Natural killer cell (primary cell): ENCODE measurements around the gene SHCBP1L. TPM values are rescaled to one million over a fixed set of nuclear protein-coding genes. Genes with fewer than 3 reads are reported as not detected.

Experiments
- ATAC-seq, 3 donors: fragments of 150-1000 bp in 2 of 3; fragments of 200-7000 bp in 1 of 3; cut with Tn5 transposase; 1 replicate in 1 of 3; 2 replicates in 2 of 3; pipeline ENCODE4 v1.10.0; 2021; ENCODE audit warnings: mild to moderate bottlenecking in 2 of 3, moderate library complexity in 2 of 3
- DNase-seq, 2 donors: peaks; one replicate each; pipeline versions ENCODE4 v3.0.0 to v3.0.0-alpha.2; 2013 to 2021; ENCODE audit warnings: mixed read lengths in 1 of 2
- H3K27ac ChIP-seq: one replicate; pipeline ENCODE4 v1.5.1; 2013; ENCODE audit warnings: mild to moderate bottlenecking, low read length
- H3K27me3 ChIP-seq: one replicate; pipeline ENCODE4 v1.6.1; 2013; ENCODE audit warnings: low read length; ENCODE audit not compliant: control insufficient read depth, insufficient read depth
- H3K36me3 ChIP-seq: one replicate; pipeline ENCODE4 v1.6.1; 2013; ENCODE audit warnings: low read length; ENCODE audit not compliant: control insufficient read depth, insufficient read depth
- H3K4me1 ChIP-seq: one replicate; pipeline ENCODE4 v1.6.1; 2013; ENCODE audit warnings: low read length; ENCODE audit not compliant: control insufficient read depth, insufficient read depth
- H3K4me3 ChIP-seq: one replicate; pipeline ENCODE4 v1.5.1; 2013; ENCODE audit warnings: low read length
- H3K9me3 ChIP-seq: one replicate; pipeline ENCODE4 v1.6.1; 2013; ENCODE audit warnings: low read length; ENCODE audit not compliant: control insufficient read depth, insufficient read depth
- H3K27ac Mint-ChIP-seq, 2 donors: one replicate each; pipeline ENCODE4 v1.8.0; 2022; ENCODE audit warnings: mild to moderate bottlenecking in 2 of 2, mixed read lengths in 2 of 2, moderate library complexity in 1 of 2
- H3K27me3 Mint-ChIP-seq, 2 donors: one replicate each; pipeline ENCODE4 v1.8.0; 2022; ENCODE audit warnings: low read depth in 2 of 2, mixed read lengths in 2 of 2
- H3K36me3 Mint-ChIP-seq: one replicate; pipeline ENCODE4 v1.8.0; 2022; ENCODE audit warnings: mixed read lengths
- H3K4me1 Mint-ChIP-seq, 2 donors: one replicate each; pipeline ENCODE4 v1.8.0; 2022; ENCODE audit warnings: mixed read lengths in 2 of 2
- H3K4me3 Mint-ChIP-seq: one replicate; pipeline ENCODE4 v1.8.0; 2022; ENCODE audit warnings: mild to moderate bottlenecking, moderate library complexity, mixed read lengths
- H3K9me3 Mint-ChIP-seq, 2 donors: one replicate each; pipeline ENCODE4 v1.8.0; 2022; ENCODE audit warnings: mixed read lengths in 2 of 2
- WGBS: methylation state at CpG from one replicate; pipeline ENCODE4 v1.1.7; 2013; ENCODE audit warnings: missing lambda C conversion rate; ENCODE audit not compliant: insufficient coverage; 5-methylcytosine and 5-hydroxymethylcytosine counted together
- intact Hi-C: fragments of 100-400 bp; cut with micrococcal nuclease; formaldehyde crosslinking; loops from one replicate; pipeline ENCODE4 v1.14.2; 2022
- total RNA-seq, 4 donors: library from RNA; stranded (reverse); fragments of 120-200 nt in 1 of 4; gene quantifications; one replicate each; pipeline versions ENCODE4 v1.2.3 to v1.2.4, GENCODE V29; 2013 to 2022
- TF ChIP-seq, protein P1 (sequence below): fragments of 200-600 bp; IDR thresholded peaks from one replicate; pipeline ENCODE4 v1.8.0; 2022; ENCODE audit warnings: antibody characterized with exemption

The SHCBP1L gene
- total RNA-seq, 3 donors from 2014 or later (not counting 1 experiment from before 2014, with no cell fraction given): not detected

DNA sequence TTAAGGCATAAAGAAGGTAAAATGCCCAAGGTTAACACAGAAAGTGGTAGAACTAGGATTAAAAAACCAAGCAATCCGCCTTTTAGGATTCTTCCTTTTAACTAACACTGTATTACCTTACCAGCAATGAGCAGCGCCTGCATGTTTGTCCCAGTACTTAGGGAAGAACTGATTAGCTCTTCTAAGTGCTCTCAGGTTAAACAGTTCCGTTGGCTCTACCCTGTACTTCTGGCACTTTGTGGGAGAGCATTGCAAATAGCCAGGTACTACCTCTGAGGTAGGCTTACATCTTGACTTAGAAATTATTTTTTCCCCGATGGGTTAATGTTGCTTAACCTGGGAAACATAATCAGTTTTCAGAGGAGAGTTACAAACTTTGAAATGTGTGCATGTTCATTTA, 92.3 kb downstream of the SHCBP1L start:
- H3K27me3 ChIP-seq: no peaks in the 10 kb centered on the region
- H3K9me3 ChIP-seq: no peaks in the 10 kb centered on the region
- intact Hi-C loops: no loop called here
- TF ChIP-seq, protein P1, sequence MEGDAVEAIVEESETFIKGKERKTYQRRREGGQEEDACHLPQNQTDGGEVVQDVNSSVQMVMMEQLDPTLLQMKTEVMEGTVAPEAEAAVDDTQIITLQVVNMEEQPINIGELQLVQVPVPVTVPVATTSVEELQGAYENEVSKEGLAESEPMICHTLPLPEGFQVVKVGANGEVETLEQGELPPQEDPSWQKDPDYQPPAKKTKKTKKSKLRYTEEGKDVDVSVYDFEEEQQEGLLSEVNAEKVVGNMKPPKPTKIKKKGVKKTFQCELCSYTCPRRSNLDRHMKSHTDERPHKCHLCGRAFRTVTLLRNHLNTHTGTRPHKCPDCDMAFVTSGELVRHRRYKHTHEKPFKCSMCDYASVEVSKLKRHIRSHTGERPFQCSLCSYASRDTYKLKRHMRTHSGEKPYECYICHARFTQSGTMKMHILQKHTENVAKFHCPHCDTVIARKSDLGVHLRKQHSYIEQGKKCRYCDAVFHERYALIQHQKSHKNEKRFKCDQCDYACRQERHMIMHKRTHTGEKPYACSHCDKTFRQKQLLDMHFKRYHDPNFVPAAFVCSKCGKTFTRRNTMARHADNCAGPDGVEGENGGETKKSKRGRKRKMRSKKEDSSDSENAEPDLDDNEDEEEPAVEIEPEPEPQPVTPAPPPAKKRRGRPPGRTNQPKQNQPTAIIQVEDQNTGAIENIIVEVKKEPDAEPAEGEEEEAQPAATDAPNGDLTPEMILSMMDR: no peak
- H3K27me3 Mint-ChIP-seq: no peaks in the 10 kb centered on the region
- peaks cover 99% of the 10 kb centered on the region for H3K36me3 ChIP-seq
- ATAC-seq (no peak), DNase-seq (no peak)
- no peak overlapping the region for H3K27ac Mint-ChIP-seq
- no peaks in the 10 kb centered on the region for H3K4me1 ChIP-seq
- no peak overlapping the region for H3K4me3 Mint-ChIP-seq
- WGBS: 97% methylated on average over 4 of the region's 4 CpGs
- peaks cover 53% of the 10 kb centered on the region for H3K36me3 Mint-ChIP-seq
- H3K4me1 Mint-ChIP-seq: peaks cover 5 to 22% of the 10 kb centered on the region in 2 donors
- no peak overlapping the region for H3K27ac ChIP-seq
- no peaks in the 10 kb centered on the region for H3K9me3 Mint-ChIP-seq
- no peak overlapping the region for H3K4me3 ChIP-seq

DNA sequence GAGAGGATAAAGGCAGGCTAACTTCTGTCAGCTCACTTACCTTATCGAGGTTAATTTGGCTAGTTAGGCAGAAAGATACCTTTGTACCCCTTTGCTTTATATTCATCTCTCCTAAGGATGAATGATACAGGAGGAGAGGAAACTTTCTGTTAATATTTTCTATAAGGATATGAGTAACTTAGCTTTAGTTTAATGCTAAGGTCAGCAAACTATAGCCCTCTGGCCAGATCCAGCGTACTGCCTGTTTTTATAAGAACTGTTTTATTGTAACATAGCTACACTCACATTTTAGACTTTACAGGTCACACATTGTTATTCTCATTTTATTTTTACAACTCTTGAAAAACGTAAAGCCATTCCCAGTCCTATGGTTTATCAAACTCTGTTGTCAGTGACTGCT, 95.8 kb downstream of the SHCBP1L start:
- Mint-ChIP-seq H3K27ac (no peak overlapping the region), H3K4me3 (no peak overlapping the region), H3K27me3 (no peaks in the 10 kb centered on the region), H3K9me3 (no peaks in the 10 kb centered on the region), H3K36me3 (peaks cover 29% of the 10 kb centered on the region), H3K4me1 (peaks cover 0 to 6% of the 10 kb centered on the region in 2 donors)
- TF ChIP-seq, protein P1: no peak
- ATAC-seq (no peak), DNase-seq (no peak)
- intact Hi-C loops: no loop called here
- Histone ChIP-seq H3K27me3 (no peaks in the 10 kb centered on the region), H3K27ac (no peak overlapping the region), H3K4me3 (no peak overlapping the region), H3K4me1 (no peaks in the 10 kb centered on the region), H3K36me3 (peaks cover 100% of the 10 kb centered on the region), H3K9me3 (no peaks in the 10 kb centered on the region)
- WGBS: 90% methylated on average over 1 of the region's 3 CpGs

DNA sequence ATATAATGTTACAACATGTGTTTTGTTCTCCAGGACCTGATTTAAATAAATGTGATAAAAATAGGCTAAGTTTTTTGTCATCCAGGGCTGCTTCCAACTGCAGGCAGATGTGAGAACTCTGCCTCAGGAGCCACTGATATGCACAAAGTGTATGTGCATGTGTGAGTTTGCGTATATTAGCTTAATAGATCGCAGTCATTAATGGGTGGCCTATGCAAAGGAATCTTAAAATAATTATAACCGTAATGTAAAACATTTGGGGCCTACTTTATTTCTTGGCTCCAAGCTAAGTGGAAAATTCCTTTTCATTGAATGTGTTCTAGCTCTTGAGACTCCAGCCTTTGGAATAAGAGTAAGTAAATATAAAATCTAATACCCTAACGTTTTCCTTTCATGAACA, 97.1 kb downstream of the SHCBP1L start:
- no peaks in the 10 kb centered on the region for H3K9me3 Mint-ChIP-seq
- intact Hi-C loops: no loop called here
- WGBS: 100% methylated on average over 2 of the region's 4 CpGs

DNA sequence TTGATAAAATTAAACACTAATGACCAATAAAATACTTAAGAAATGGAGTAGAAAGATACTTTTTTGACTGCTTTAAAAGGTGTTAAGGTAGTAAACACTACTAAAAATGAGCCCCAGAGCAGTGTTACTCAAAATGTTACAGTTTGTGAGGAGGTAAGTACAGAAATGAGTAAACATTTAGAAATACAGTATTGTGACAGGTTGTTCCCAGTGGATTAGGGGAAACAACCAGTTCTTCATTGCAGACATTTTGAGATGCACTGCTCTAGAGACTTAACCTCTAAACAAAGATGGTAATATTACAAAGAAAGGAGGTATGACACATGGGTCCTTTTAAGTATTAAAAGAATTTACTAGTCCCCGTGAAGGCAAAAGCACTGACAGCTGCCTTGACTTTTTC, 101.1 kb downstream of the SHCBP1L start:
- peaks cover 32 to 39% of the 10 kb centered on the region in 2 donors for H3K4me1 Mint-ChIP-seq
- peaks cover 6% of the 10 kb centered on the region for H3K36me3 Mint-ChIP-seq
- H3K4me3 Mint-ChIP-seq: no peak overlapping the region
- H3K27me3 ChIP-seq: no peaks in the 10 kb centered on the region
- peaks cover 97% of the 10 kb centered on the region for H3K36me3 ChIP-seq
- DNase-seq: no peak
- ATAC-seq: no peak
- no peaks in the 10 kb centered on the region for H3K4me1 ChIP-seq
- no peaks in the 10 kb centered on the region for H3K27me3 Mint-ChIP-seq
- intact Hi-C loops: no loop called here
- TF ChIP-seq, protein P1: no peak
- H3K4me3 ChIP-seq: no peak overlapping the region
- H3K27ac ChIP-seq: no peak overlapping the region
- H3K27ac Mint-ChIP-seq: no peak overlapping the region
- no peaks in the 10 kb centered on the region for H3K9me3 ChIP-seq
- 100% methylated on average over 1 of the region's 1 CpG for WGBS
- H3K9me3 Mint-ChIP-seq: no peaks in the 10 kb centered on the region

More for the DNA sequence above, 97.1 kb downstream of the SHCBP1L start:
- Mint-ChIP-seq H3K27me3 (no peaks in the 10 kb centered on the region), H3K4me3 (no peak overlapping the region), H3K36me3 (peaks cover 22% of the 10 kb centered on the region), H3K4me1 (peaks cover 2% of the 10 kb centered on the region in 2 donors), H3K27ac (no peak overlapping the region)
- DNase-seq (no peak), ATAC-seq (no peak)
- Histone ChIP-seq H3K27me3 (no peaks in the 10 kb centered on the region), H3K4me3 (no peak overlapping the region), H3K27ac (no peak overlapping the region), H3K36me3 (peaks cover 99% of the 10 kb centered on the region), H3K9me3 (no peaks in the 10 kb centered on the region), H3K4me1 (no peaks in the 10 kb centered on the region)
- TF ChIP-seq, protein P1: no peak
